Muscle layer of colon (tissue), 2 donors: ENCODE data around the gene PRKACA.

Experiments used
- H3K27ac ChIP-seq: one replicate; pipeline ENCODE4 v1.7.0; 2013; ENCODE audit warnings: low read depth, mild to moderate bottlenecking, low read length, moderate library complexity
- H3K27me3 ChIP-seq, 2 donors: one replicate each; pipeline ENCODE4 v1.7.0; 2013; ENCODE audit warnings: low read length in 2 of 2, mild to moderate bottlenecking in 2 of 2; ENCODE audit not compliant: insufficient read depth in 2 of 2, control insufficient read depth in 1 of 2
- H3K36me3 ChIP-seq: one replicate; pipeline ENCODE4 v1.7.0; 2013; ENCODE audit warnings: mild to moderate bottlenecking, low read length; ENCODE audit not compliant: insufficient read depth
- H3K4me1 ChIP-seq: one replicate; pipeline ENCODE4 v1.7.0; 2013; ENCODE audit warnings: mild to moderate bottlenecking, low read length; ENCODE audit not compliant: insufficient read depth
- H3K4me3 ChIP-seq, 2 donors: one replicate each; pipeline ENCODE4 v1.7.0; 2013; ENCODE audit warnings: low read length in 2 of 2, low read depth in 1 of 2, mild to moderate bottlenecking in 1 of 2, moderate library complexity in 1 of 2
- H3K9ac ChIP-seq: one replicate; pipeline ENCODE4 v1.7.0; 2013; ENCODE audit warnings: low read length
- H3K9me3 ChIP-seq: one replicate; pipeline ENCODE4 v1.7.0; 2013; ENCODE audit warnings: mild to moderate bottlenecking, low read length
- donor health status: abdominal sarcoma.
- donor health status: Adenocarcinoma of cecum.

The PRKACA gene

DNA sequence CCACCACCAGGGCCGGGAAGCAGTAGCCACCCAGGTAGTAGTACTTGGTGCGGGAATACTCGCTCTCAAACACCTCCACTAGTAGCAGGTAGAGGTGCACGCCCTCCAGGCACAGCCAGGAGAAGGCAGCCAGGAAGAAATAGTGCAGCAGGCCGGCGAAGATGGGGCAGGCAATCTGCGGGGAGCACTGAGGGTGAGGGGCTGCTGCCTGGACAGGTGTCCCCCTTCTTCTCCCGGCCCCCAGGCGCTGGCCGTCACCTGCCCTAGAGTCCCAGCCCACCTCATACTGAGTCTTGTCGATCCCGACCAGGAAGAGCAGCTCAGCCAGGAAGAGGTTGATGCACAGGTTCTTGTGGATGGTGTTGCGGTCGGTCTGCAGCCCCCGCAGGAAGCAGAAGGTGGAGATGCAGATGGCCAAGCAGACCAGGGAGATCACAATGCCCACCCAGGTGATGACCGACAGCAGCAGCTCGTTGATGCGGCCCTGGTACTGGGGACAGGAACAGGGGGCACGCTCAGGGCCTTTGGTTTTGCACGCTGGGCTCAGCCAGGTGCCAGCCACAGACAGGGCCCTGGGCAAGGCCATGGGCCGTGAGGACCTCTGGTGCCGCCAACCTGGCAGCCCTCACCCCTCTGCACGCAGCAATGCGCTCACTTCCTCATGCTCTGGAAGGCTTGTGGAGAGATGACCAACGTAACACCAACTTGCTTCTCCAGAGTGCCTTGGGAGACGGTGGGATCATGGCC lies 39.6 kb upstream of the PRKACA start:
- Histone ChIP-seq H3K4me3 (no peak overlapping the region), H3K27ac (no peak overlapping the region), H3K9ac (no peak overlapping the region), H3K4me1 (no peaks in the 10 kb centered on the region), H3K36me3 (peaks cover 51% of the 10 kb centered on the region), H3K9me3 (no peaks in the 10 kb centered on the region), H3K27me3 (no peaks in the 10 kb centered on the region)

DNA sequence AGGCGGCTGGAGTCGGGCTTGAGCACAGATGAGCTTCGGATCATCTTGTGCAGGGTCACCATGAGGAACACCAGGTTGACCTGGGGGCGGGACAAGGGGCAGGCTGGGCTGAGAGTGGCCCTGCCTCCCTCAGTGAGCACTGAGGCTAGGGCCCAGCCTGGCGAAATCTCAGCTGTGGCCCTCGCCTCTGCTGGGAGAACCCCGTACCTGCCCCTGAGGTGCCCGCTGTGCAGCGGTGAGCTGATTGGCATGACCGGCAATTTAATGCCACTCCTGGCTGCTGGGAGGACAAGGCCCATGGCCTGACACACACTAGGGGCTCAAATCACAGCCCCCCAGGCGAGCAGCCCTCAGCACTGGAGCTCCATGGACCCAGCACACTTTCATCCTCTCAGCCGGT lies 38.6 kb upstream of the PRKACA start:
- Histone ChIP-seq H3K9me3 (no peaks in the 10 kb centered on the region), H3K27me3 (no peaks in the 10 kb centered on the region), H3K4me1 (no peaks in the 10 kb centered on the region), H3K27ac (no peak overlapping the region), H3K4me3 (no peak overlapping the region), H3K36me3 (peaks cover 55% of the 10 kb centered on the region), H3K9ac (no peak overlapping the region)

DNA sequence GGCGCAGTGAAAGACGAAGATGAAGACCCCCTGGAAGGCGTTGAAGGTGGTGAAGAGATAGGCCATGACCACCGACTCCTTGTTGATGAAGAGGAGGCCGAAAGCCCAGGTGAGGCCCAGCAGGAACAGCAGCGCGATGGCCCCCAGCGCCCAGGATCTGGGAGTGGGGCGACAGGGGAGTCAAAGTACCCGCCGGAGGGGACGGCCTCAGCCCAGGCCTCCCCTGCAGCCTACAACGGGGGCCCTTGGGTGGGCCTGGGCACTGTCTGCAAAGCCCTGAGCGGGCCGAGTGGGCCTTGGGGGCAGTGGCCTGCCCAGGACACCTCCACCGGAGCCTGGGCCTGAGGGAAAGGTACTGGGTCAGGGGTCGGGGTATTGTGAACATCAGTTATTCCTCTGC lies 37.8 kb upstream of the PRKACA start:
- Histone ChIP-seq H3K36me3 (peaks cover 55% of the 10 kb centered on the region), H3K4me1 (peaks cover 4% of the 10 kb centered on the region), H3K9ac (no peak overlapping the region), H3K27me3 (no peaks in the 10 kb centered on the region), H3K4me3 (no peak overlapping the region), H3K27ac (no peak overlapping the region), H3K9me3 (no peaks in the 10 kb centered on the region)

DNA sequence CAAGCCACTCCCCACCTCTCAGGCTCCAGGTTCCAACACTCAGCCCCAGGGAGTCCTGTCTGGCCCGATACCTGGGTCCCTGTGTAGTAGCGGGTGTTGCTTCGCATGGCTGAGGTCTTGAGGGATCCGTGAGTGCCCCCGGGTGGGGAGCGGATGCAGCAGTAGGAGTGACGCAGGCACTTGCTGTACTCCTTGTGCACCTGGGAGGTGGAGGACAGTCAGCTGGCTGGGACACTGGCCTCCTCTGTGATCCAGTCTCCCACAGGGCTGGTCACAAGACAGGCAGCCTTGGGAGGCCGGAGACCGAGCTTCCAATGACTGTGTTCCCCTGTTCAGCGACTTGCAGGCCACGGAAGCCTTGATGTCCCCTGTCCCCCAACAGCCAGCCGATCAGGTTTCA lies 35.2 kb upstream of the PRKACA start:
- Histone ChIP-seq H3K9ac (no peak overlapping the region), H3K4me3 (no peak overlapping the region), H3K27ac (no peak overlapping the region), H3K4me1 (peaks cover 30% of the 10 kb centered on the region), H3K36me3 (peaks cover 40% of the 10 kb centered on the region), H3K9me3 (no peaks in the 10 kb centered on the region), H3K27me3 (no peaks in the 10 kb centered on the region)

DNA sequence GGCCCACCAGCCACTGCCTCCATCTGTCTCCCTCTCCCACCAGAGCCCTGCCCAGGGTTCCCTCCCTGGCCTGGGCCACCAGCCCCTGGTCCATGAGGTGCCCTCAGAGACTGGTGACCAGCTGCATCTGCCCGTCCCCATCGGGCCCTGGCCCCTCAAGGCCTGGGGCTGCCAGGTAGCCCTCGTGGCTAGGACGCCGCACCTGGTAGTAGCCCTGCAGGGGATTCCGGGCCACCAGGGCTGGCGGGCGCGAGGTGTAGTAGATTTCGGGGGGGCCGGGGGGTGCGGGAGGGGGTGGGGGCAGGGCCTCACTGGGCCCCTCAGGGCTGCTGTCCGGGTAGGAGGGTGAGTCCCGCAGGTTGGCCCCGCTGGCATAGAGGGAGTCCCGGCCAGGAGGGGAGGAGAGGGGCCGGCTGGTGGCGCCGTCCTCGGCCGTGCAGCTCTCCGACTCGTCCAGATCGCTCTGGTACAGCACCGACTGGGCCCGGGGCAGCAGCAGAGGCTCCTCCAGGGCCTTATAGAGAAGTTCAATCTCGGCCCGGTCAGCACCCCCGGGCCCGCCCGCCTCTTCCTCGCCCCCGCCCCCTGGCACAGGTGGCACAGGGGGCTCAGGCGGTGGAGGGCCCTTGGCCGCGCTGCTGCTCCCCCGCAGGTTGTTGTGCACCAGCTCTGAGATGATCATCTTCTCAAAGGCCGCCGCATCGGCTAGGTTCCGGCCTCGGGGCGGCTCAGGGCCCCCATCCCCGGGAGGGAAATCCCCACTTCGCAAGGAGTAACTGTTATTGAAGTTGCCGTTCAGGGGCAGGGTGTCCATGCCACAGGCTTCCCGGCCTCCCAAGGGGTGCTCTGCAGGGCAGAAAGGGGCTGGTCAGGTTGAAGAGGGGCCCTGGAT lies 33.5 kb upstream of the PRKACA start:
- H3K4me1 ChIP-seq = peaks cover 31% of the 10 kb centered on the region
- H3K9me3 ChIP-seq = no peaks in the 10 kb centered on the region
- H3K27me3 ChIP-seq = no peaks in the 10 kb centered on the region
- H3K9ac ChIP-seq = no peak overlapping the region
- H3K36me3 ChIP-seq = peaks cover 28% of the 10 kb centered on the region
- H3K27ac ChIP-seq = no peak overlapping the region
- no peak overlapping the region for H3K4me3 ChIP-seq

DNA sequence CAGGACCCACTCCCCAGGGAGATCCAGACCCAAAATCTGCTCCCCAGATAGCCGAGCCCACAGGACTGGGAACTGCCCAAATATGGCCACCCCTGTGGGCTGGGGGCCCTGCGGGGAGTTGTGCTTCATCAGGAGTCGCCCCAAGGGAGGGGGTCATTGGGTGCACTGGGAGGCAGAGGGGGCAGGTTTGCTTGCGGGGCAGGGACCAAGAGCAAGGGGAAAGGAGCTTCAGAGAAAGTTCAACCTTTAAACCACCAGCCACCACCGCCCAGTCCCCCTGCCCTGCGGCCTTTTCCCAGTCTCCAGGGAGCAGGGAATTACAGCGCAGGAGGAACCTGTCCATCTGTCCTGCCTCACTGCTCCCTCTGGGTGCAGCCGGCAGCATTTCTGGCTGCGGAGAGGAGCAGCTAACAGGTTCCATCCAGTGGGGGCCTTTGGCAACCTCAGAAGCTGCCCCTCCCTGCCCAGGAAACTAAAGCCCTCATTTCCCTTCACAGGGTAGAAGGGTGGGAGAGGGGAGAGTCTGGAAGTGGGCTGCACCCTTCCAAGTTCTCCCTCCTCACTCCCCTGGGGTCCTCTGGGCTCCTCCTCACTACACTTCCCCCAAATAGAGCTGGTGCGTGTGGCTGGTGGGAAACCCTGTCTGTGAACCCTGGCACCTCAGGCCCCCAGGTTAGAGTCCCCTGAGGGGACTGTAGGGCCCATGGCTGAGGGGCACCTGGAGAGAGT lies 32.6 kb upstream of the PRKACA start:
- peaks cover 21% of the 10 kb centered on the region for H3K36me3 ChIP-seq
- H3K9me3 ChIP-seq = no peaks in the 10 kb centered on the region
- H3K4me3 ChIP-seq = peak overlapping the region in 1 of 2 donors; percentile 56
- H3K27me3 ChIP-seq = no peaks in the 10 kb centered on the region
- peak overlapping the region; percentile 50 for H3K27ac ChIP-seq
- peaks cover 31% of the 10 kb centered on the region for H3K4me1 ChIP-seq
- peak overlapping the region; percentile 70 for H3K9ac ChIP-seq

DNA sequence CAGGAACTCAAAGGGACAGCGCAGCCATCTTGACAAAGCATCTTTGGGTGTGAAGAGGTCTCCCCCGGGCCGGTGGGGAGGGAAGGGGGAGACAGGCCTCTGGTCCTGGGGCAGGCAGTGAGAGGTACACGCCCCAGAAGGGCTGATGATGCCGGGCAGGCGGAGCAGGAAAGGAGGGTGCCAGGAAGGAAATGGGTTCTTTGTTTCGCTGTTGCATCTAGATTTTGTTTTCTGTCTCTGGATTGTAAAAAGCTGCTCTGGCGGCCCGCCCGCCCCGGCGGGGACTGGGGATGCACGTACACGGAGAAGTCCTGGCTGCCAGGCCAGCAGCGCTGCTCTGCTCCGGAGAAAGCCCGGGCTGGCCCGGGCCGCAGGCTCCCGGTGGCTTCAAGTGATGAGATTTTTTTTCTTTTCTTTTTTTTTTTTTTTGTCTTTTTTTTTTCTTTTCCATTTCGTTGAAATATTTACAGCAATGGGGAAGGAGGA lies 32.0 kb upstream of the PRKACA start:
- Histone ChIP-seq H3K9me3 (no peaks in the 10 kb centered on the region), H3K36me3 (peaks cover 17% of the 10 kb centered on the region), H3K9ac (peak overlapping the region; percentile 70), H3K4me3 (peak overlapping the region in 1 of 2 donors; percentile 56), H3K4me1 (peaks cover 31% of the 10 kb centered on the region), H3K27ac (peak overlapping the region; percentile 50), H3K27me3 (no peaks in the 10 kb centered on the region)

DNA sequence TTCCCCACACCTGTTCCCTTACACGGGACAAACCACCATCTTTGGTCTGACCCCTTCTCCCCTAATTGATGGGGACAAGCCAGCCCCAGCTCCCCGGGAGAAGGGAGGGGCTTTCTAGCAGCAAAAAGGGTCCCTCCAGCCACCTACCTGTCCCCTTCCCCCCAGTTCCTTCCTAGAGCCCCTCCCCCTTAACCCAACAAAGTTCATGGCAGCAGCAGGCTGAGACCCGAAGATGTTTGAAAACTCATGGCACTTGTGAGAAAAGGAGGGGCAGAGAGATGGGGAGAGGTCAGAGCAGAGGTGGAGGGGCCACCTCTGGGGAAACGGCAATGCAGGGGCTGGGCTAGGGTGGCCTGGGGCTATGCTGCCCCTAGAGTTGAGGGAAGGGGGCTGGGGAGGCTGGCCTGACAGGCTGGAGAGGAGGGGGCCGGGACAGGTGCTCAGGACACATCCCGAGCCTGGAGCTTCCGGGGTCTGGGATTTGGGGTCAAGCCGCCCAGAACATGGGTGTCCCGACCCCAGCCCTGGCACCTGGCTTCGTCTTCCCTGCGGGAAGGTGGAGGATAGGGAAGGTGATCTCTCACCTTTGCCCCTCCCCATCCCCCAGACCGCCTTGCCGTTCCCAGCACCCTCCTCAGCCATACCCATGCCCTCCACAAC lies 31.3 kb upstream of the PRKACA start:
- peaks cover 31% of the 10 kb centered on the region for H3K4me1 ChIP-seq
- H3K4me3 ChIP-seq = peak overlapping the region in 1 of 2 donors; percentile 56
- peak overlapping the region; percentile 70 for H3K9ac ChIP-seq
- H3K9me3 ChIP-seq = no peaks in the 10 kb centered on the region
- no peaks in the 10 kb centered on the region for H3K27me3 ChIP-seq
- peak overlapping the region; percentile 50 for H3K27ac ChIP-seq
- H3K36me3 ChIP-seq = peaks cover 13% of the 10 kb centered on the region

DNA sequence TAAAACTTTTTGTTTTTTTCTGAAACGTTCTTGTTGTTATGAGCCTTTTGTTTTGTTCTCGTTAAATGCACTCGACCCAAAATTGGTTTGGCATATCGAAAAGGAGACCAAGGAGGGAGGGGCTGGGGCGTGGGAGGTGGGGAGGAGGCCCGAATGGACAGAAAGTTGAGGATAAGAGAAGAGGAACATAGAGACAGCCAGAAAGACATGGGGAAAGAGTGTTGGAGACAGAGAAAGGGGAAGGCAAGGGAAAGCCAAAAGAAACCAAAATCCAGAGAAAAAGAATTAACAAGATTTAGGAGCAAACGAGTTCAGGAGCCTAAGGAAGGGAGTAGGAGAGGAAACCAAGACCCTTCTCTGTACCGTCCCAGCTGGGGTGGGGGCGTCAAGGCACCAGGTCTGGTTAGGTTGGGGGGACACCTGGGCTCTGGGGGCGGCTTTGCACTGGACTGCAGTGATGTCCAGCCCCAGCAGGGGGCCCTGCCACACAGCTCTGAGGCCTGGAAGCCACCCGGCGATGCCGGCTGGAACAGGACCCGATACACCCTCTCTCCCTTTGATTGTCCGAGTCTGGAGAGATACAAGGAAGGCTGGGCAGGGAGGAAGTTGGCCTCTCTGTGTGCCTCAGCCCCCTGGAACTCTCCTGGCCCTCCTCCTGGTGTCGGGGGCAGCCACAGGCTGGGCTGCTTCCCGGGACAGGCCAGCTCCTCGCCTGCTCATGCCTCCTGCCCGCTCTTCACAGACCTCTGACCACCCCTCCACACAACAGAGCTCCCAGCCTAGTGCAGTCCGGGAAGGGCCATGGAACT lies 30.4 kb upstream of the PRKACA start:
- H3K27me3 ChIP-seq = no peaks in the 10 kb centered on the region
- H3K4me1 ChIP-seq = peaks cover 31% of the 10 kb centered on the region
- H3K9ac ChIP-seq = peak overlapping the region; percentile 0
- H3K9me3 ChIP-seq = no peaks in the 10 kb centered on the region
- peaks cover 12% of the 10 kb centered on the region for H3K36me3 ChIP-seq
- H3K27ac ChIP-seq = peak overlapping the region; percentile 50
- H3K4me3 ChIP-seq = no peak overlapping the region

DNA sequence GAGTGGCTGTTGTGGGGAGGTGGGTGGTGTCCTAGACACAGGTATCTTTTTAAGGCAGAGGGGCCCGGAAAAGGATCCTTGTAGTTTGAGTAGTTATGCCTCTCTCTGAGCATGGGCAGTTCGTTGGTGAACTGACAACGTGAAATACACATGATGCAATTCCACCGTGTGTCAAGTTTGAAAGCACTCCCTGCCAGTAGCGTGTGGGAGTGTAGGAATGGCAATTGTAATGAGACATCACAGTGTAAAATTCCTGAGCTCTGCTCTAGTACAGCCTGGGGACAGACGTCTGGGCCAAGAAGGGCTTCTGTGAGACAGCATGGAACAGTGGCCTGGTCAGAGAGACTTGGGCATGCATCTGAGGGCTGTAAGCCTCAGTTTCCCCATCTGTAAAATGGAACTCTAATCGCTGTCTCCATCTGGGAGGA lies 29.2 kb upstream of the PRKACA start:
- no peak overlapping the region for H3K27ac ChIP-seq
- no peak overlapping the region for H3K4me3 ChIP-seq
- peaks cover under 1% of the 10 kb centered on the region for H3K36me3 ChIP-seq
- no peaks in the 10 kb centered on the region for H3K9me3 ChIP-seq
- H3K4me1 ChIP-seq = peaks cover 31% of the 10 kb centered on the region
- no peak overlapping the region for H3K9ac ChIP-seq
- no peaks in the 10 kb centered on the region for H3K27me3 ChIP-seq
